GM12878 (cell line): ENCODE measurements around the gene ARAP1. TPM values are rescaled to one million over a fixed set of nuclear protein-coding genes. Genes with fewer than 3 reads are reported as not detected.

Source experiments
- ATAC-seq: fragments of 200-7000 bp; cut with Tn5 transposase; 3 replicates; pipeline ENCODE4 v1.9.1; 2020; ENCODE audit warnings: mild to moderate bottlenecking, moderate library complexity
- BruUV-seq: library from RNA; stranded (reverse); fragments of 400-500 nt; replicated peaks from 2 replicates; lab custom pipeline; 2021; lab: Mats Ljungman, UMichigan
- CTCF ChIA-PET: fragments of 300-600 bp; sonication (Branson Sonifier 250); formaldehyde crosslinking; extraction: SDS; loops from one replicate; lab custom pipeline; 2021; ENCODE audit warnings: inconsistent platforms; lab: Yijun Ruan, JAX
- POLR2A ChIA-PET: fragments of 350-600 bp; formaldehyde crosslinking; extraction: SDS; loops from one replicate; lab custom pipeline; 2021; ENCODE audit warnings: inconsistent platforms; lab: Charles Lee
- RAD21 ChIA-PET: fragments of 300-600 bp; sonication (Branson Sonifier 250); formaldehyde crosslinking; loops from one replicate; lab custom pipeline; 2023; ENCODE audit warnings: antibody characterized with exemption; ENCODE audit not compliant: unreplicated experiment; lab: Charles Lee
- SMC1A ChIA-PET: fragments of 300-600 bp; sonication (Branson Sonifier 250); formaldehyde crosslinking; loops from one replicate; lab custom pipeline; 2023; ENCODE audit not compliant: unreplicated experiment, uncharacterized antibody; lab: Charles Lee
- DNase-seq: peaks from one replicate; pipeline ENCODE4 v3.0.0-alpha.2; 2011; ENCODE audit warnings: low read depth, low spot score
- FAIRE-seq: peaks from 3 replicates; lab custom pipeline; 2011; peaks lifted over from hg19 to GRCh38; lab: Jason Lieb, UNC
- H2AFZ ChIP-seq: 2 replicates; pipeline ENCODE4 v1.6.0; 2011; ENCODE audit warnings: low read depth, low read length, control low read depth; ENCODE audit not compliant: control insufficient read depth
- H3K27ac ChIP-seq: 2 replicates; pipeline ENCODE4 v1.5.1; 2011; ENCODE audit warnings: control low read depth; ENCODE audit not compliant: control insufficient read depth, insufficient read depth
- H3K27me3 ChIP-seq, 2 experiments: replicated peaks in 1 of 2; 2 replicates each; pipeline versions ENCODE4 v1.6.0 to v1.6.1; 2011; ENCODE audit warnings: low read length in 1 of 2; ENCODE audit not compliant: control insufficient read depth in 2 of 2, insufficient read depth in 2 of 2
- H3K36me3 ChIP-seq, 2 experiments: 2 replicates each; pipeline ENCODE4 v1.5.1; 2011; ENCODE audit warnings: low read length in 1 of 2; ENCODE audit not compliant: control insufficient read depth in 2 of 2, insufficient read depth in 2 of 2
- H3K4me1 ChIP-seq: 2 replicates; pipeline ENCODE4 v1.6.1; 2011; ENCODE audit warnings: mild to moderate bottlenecking, low read length, moderate library complexity, mixed read lengths; ENCODE audit not compliant: control insufficient read depth, insufficient read depth
- H3K4me2 ChIP-seq: 2 replicates; pipeline ENCODE4 v1.6.0; 2011; ENCODE audit warnings: control low read depth; ENCODE audit not compliant: control insufficient read depth, insufficient read depth
- H3K4me3 ChIP-seq: fragments of 200-600 bp; sonication (generic); 2 replicates; pipeline ENCODE4 v1.5.1; 2016
- H3K79me2 ChIP-seq: 2 replicates; pipeline ENCODE4 v1.6.0; 2011; ENCODE audit warnings: low read length; ENCODE audit not compliant: control insufficient read depth, insufficient read depth
- H3K9ac ChIP-seq: 2 replicates; pipeline ENCODE4 v1.8.0; 2011; ENCODE audit warnings: low read length, control low read depth, mixed read lengths; ENCODE audit not compliant: control insufficient read depth, insufficient read depth
- H3K9me3 ChIP-seq: replicated peaks from 3 replicates; pipeline ENCODE4 v1.5.1; 2011; ENCODE audit warnings: mild to moderate bottlenecking, low read length; ENCODE audit not compliant: control insufficient read depth, insufficient read depth
- H4K20me1 ChIP-seq: 2 replicates; pipeline ENCODE4 v1.6.0; 2011; ENCODE audit not compliant: control insufficient read depth, insufficient read depth
- CBFB ChIP-seq: IDR thresholded peaks from 2 replicates; pipeline ENCODE4 v1.6.1; 2016; ENCODE audit warnings: antibody characterized with exemption, low read depth
- CHD1 ChIP-seq: IDR thresholded peaks from 2 replicates; pipeline ENCODE4 v1.6.1; 2012; ENCODE audit warnings: low read depth, low read length, improper control_type of control experiment
- CHD2 ChIP-seq: IDR thresholded peaks from 2 replicates; pipeline ENCODE4 v1.6.1; 2011; ENCODE audit warnings: low read depth, low read length, improper control_type of control experiment, borderline replicate concordance
- GATAD2B ChIP-seq: fragments of 450-650 bp; conservative IDR thresholded peaks from 2 replicates; pipeline ENCODE4 v1.6.1; 2017; ENCODE audit warnings: low read depth, mild to moderate bottlenecking, moderate library complexity
- KDM1A ChIP-seq: fragments of 200-600 bp; sonication (generic); IDR thresholded peaks from 2 replicates; pipeline ENCODE4 v1.6.1; 2016; ENCODE audit warnings: borderline replicate concordance
- NFXL1 ChIP-seq: fragments of 450-650 bp; IDR thresholded peaks from 2 replicates; pipeline ENCODE4 v1.6.1; 2017; ENCODE audit warnings: antibody characterized with exemption, mild to moderate bottlenecking, borderline replicate concordance
- NR2F1 ChIP-seq: fragments of 450-650 bp; conservative IDR thresholded peaks from 2 replicates; pipeline ENCODE4 v1.6.1; 2017; ENCODE audit warnings: mild to moderate bottlenecking
- PAX5 ChIP-seq: IDR thresholded peaks from 2 replicates; pipeline ENCODE4 v1.6.1; 2011; ENCODE audit warnings: low read depth, low read length, borderline replicate concordance
- PRDM15 ChIP-seq: fragments of 450-650 bp; formaldehyde crosslinking; IDR thresholded peaks from 2 replicates; pipeline ENCODE4 v1.4.0; 2020; ENCODE audit warnings: mild to moderate bottlenecking, moderate library complexity
- RAD51 ChIP-seq: fragments of 450-650 bp; IDR thresholded peaks from 2 replicates; pipeline ENCODE4 v1.6.1; 2016; ENCODE audit warnings: moderate library complexity, mild to moderate bottlenecking, inconsistent platforms
- RELA ChIP-seq: fragments of 450-650 bp; IDR thresholded peaks from 2 replicates; pipeline ENCODE4 v1.8.0; 2014; ENCODE audit warnings: borderline replicate concordance; ENCODE audit not compliant: partially characterized antibody
- RELB ChIP-seq: fragments of 450-650 bp; IDR thresholded peaks from 2 replicates; pipeline ENCODE4 v1.6.1; 2017; ENCODE audit warnings: low read depth, mild to moderate bottlenecking, moderate library complexity
- SMARCA5 ChIP-seq: fragments of 450-650 bp; IDR thresholded peaks from 2 replicates; pipeline ENCODE4 v1.6.1; 2017; ENCODE audit warnings: mild to moderate bottlenecking
- ZBED1 ChIP-seq: IDR thresholded peaks from 2 replicates; pipeline ENCODE4 v1.6.1; 2016; ENCODE audit warnings: borderline replicate concordance
- ZBTB4 ChIP-seq: fragments of 450-650 bp; formaldehyde crosslinking; IDR thresholded peaks from 2 replicates; pipeline ENCODE4 v1.4.0; 2022; ENCODE audit warnings: mild to moderate bottlenecking, moderate library complexity
- ZNF384 ChIP-seq: IDR thresholded peaks from 2 replicates; pipeline ENCODE4 v1.6.1; 2012; ENCODE audit warnings: low read depth, mild to moderate bottlenecking, low read length, improper control_type of control experiment, borderline replicate concordance
- WGBS: methylation state at CpG from one replicate; pipeline ENCODE4 v1.1.6; 2016; ENCODE audit warnings: low lambda C conversion rate; ENCODE audit not compliant: insufficient replicate concordance, insufficient coverage; ENCODE audit errors: missing lambda C conversion rate; 5-methylcytosine and 5-hydroxymethylcytosine counted together
- in situ Hi-C: fragments of 300-500 bp; cut with MboI; formaldehyde crosslinking; loops from 9 replicates; pipeline ENCODE4 v1.14.3; 2018; ENCODE audit warnings: mixed read lengths
- intact Hi-C: fragments of 100-400 bp; cut with micrococcal nuclease; formaldehyde crosslinking; loops from one replicate; pipeline ENCODE4 v1.14.2; 2022; ENCODE audit not compliant: unreplicated experiment
- polyA plus RNA-seq, 11 experiments: library from polyadenylated mRNA; depleted of rRNA in 4 of 11; unstranded in 6 of 11; stranded (reverse) in 5 of 11; fragments of >200 nt; fragmentation: Nextera tagmentation in 4 of 11; fragmentation: Illumina TruSeq in 1 of 11; extraction: Ambion mirVana in 4 of 11; extraction: Trizol in 1 of 11; gene quantifications; 1 replicate in 1 of 11; 2 replicates in 10 of 11; pipeline versions ENCODE4 v1.2.1 to v1.2.3, GENCODE V29; 2011 to 2016; ENCODE audit warnings: inconsistent platforms in 2 of 11, missing spikeins in 2 of 11, low read depth in 1 of 11
- total RNA-seq, 4 experiments: library from RNA; depleted of rRNA in 3 of 4; stranded (reverse); fragments of >200 nt in 3 of 4; fragmentation: Illumina TruSeq in 1 of 4; extraction: Trizol in 1 of 4; gene quantifications; 2 replicates each; pipeline versions ENCODE4 v1.2.1 to v1.2.3, GENCODE V29; 2013 to 2021

Gene ARAP1
- total and polyA plus RNA-seq, 10 of the 15 experiments (the other 5 are each of a cell fraction or from before 2014, with no cell fraction given), result 0.55 to 102 (median 51.0) TPM

GRCh38 chr11:72709478-72710238 is 42.5 kb downstream of the ARAP1 start:
- no peak overlapping the region for H3K27ac ChIP-seq
- POLR2A ChIA-PET, result no interaction called here
- no peaks in the 10 kb centered on the region for H3K4me1 ChIP-seq
- H3K4me3 ChIP-seq, result no peak overlapping the region
- H3K79me2 ChIP-seq, result peaks cover 2% of the 10 kb centered on the region
- in situ Hi-C loops (no loop called here), intact Hi-C loops (no loop called here)
- no peak overlapping the region for H2AFZ ChIP-seq
- no peaks in the 10 kb centered on the region for H3K27me3 ChIP-seq
- RAD21 ChIA-PET, result interaction anchor here (0.6 to 0.8 kb wide), 2 partner anchors 25 to 38 kb away, joined by 3 to 4 read pairs; no protein-coding TSS in a partner anchor
- CTCF ChIA-PET, result no interaction called here
- H4K20me1 ChIP-seq, result peaks cover 5% of the 10 kb centered on the region; the same call in 1 of the 2 replicates
- no TSS peak for BruUV-seq
- H3K4me2 ChIP-seq, result no peak overlapping the region
- FAIRE-seq, result no peak
- no peaks in the 10 kb centered on the region for H3K9me3 ChIP-seq
- SMC1A ChIA-PET, result no interaction called here
- no peak overlapping the region for H3K9ac ChIP-seq
- WGBS, result 98% methylated on average over 20 of the region's 20 CpGs
- ATAC-seq, result no peak
- no peak for DNase-seq
- peaks cover 29 to 64% of the 10 kb centered on the region in 2 experiments for H3K36me3 ChIP-seq
- TF ChIP-seq ZNF384, result no peak
- TF ChIP-seq CBFB, result no peak
- TF ChIP-seq CHD2, result no peak
- TF ChIP-seq PRDM15 (CRISPR knock-in tag), result no peak
- TF ChIP-seq NFXL1, result no peak
- TF ChIP-seq SMARCA5, result no peak
- TF ChIP-seq RELB, result no peak
- TF ChIP-seq RELA, result no peak
- TF ChIP-seq GATAD2B, result no peak
- TF ChIP-seq CHD1, result no peak
- TF ChIP-seq ZBED1, result no peak
- TF ChIP-seq ZBTB4 (CRISPR knock-in tag), result no peak
- TF ChIP-seq KDM1A, result no peak
- TF ChIP-seq PAX5, result no peak
- TF ChIP-seq NR2F1, result no peak
- TF ChIP-seq RAD51, result no peak
